ENCODE measurements around the gene TRABD2A.

Gene TRABD2A

GRCh38 chr2:84844141-84844540, 36.7 kb downstream of the TRABD2A start:
- TF ChIP-seq SPI1 (IDR thresholded peaks at IDR 0.05; ENCODE audit: borderline replicate concordance, low read depth) (no peak), REST (IDR thresholded peaks at IDR 0.05; ENCODE audit: insufficient replicate concordance, low read depth) (no peak), POLR2AphosphoS5 (IDR thresholded peaks at IDR 0.05; ENCODE audit: low read depth) (no peak), CTCF (IDR thresholded peaks at IDR 0.05; ENCODE audit: insufficient read depth, low read length) (no peak), GABPA (IDR thresholded peaks at IDR 0.05; ENCODE audit: low read depth) (no peak)
- Histone ChIP-seq H3K4me3 (replicated peaks; ENCODE audit: insufficient read depth, low read length) (no peak overlapping the region), H3K27me3 (ENCODE audit: insufficient read depth, poor library complexity, severe bottlenecking) (no peaks in the 10 kb centered on the region), H3K27ac (replicated peaks) (no peak overlapping the region)
- DNase-seq (ENCODE audit: low read depth in 1 of 2, low spot score in 1 of 2), result no peak

- Histone ChIP-seq H3K27me3 (ENCODE audit: insufficient read depth, poor library complexity, severe bottlenecking) (no peaks in the 10 kb centered on the region), H3K4me3 (replicated peaks; ENCODE audit: insufficient read depth, low read length) (no peak overlapping the region), H3K27ac (replicated peaks) (no peak overlapping the region)
- DNase-seq (ENCODE audit: low read depth in 1 of 2, low spot score in 1 of 2), result no peak
- TF ChIP-seq CTCF (IDR thresholded peaks at IDR 0.05; ENCODE audit: insufficient read depth, low read length) (no peak), GABPA (IDR thresholded peaks at IDR 0.05; ENCODE audit: low read depth) (no peak), SPI1 (IDR thresholded peaks at IDR 0.05; ENCODE audit: borderline replicate concordance, low read depth) (no peak), POLR2AphosphoS5 (IDR thresholded peaks at IDR 0.05; ENCODE audit: low read depth) (no peak), REST (IDR thresholded peaks at IDR 0.05; ENCODE audit: insufficient replicate concordance, low read depth) (no peak)
These were observed 39.3 kb downstream of the TRABD2A start for GRCh38 chr2:84841577-84841976.

GRCh38 chr2:84840306-84840705, 40.6 kb downstream of the TRABD2A start:
- H3K27me3 ChIP-seq (ENCODE audit: insufficient read depth, poor library complexity, severe bottlenecking), result no peaks in the 10 kb centered on the region
- H3K4me3 ChIP-seq (replicated peaks; ENCODE audit: insufficient read depth, low read length), result no peak overlapping the region
- H3K27ac ChIP-seq (replicated peaks), result no peak overlapping the region
- TF ChIP-seq SPI1 (IDR thresholded peaks at IDR 0.05; ENCODE audit: borderline replicate concordance, low read depth) (no peak), CTCF (IDR thresholded peaks at IDR 0.05; ENCODE audit: insufficient read depth, low read length) (no peak), POLR2AphosphoS5 (IDR thresholded peaks at IDR 0.05; ENCODE audit: low read depth) (no peak), GABPA (IDR thresholded peaks at IDR 0.05; ENCODE audit: low read depth) (no peak), REST (IDR thresholded peaks at IDR 0.05; ENCODE audit: insufficient replicate concordance, low read depth) (no peak)
- no peak for DNase-seq (ENCODE audit: low read depth in 1 of 2, low spot score in 1 of 2)
